GM19025 (cell line): ENCODE data around the gene NF2.

Experiments
- ATAC-seq: cut with Tn5 transposase; IDR thresholded peaks from one replicate; pipeline ENCODE4 v1.9.1; 2021; ENCODE audit warnings: mild to moderate bottlenecking, low read depth, moderate library complexity; ENCODE audit not compliant: unreplicated experiment

NF2 gene

GRCh38 chr22:29737251-29738117, 134.1 kb downstream of the NF2 start:
- ATAC-seq, result no peak

GRCh38 chr22:29738118-29738815, 134.8 kb downstream of the NF2 start:
- ATAC-seq, result no peak

- ATAC-seq, result no peak
Observed at GRCh38 chr22:29739346-29739875, 136.0 kb downstream of the NF2 start.

- ATAC-seq, result no peak
Observed at GRCh38 chr22:29740216-29740615, 136.8 kb downstream of the NF2 start.

- no peak for ATAC-seq
Observed at GRCh38 chr22:29741926-29742325, 138.5 kb downstream of the NF2 start.

GRCh38 chr22:29742326-29742725, 138.9 kb downstream of the NF2 start:
- ATAC-seq, result no peak

- ATAC-seq, result no peak
Observed at GRCh38 chr22:29744902-29745301, 141.5 kb downstream of the NF2 start.

- ATAC-seq, result no peak
Observed at GRCh38 chr22:29747832-29748231, 144.4 kb downstream of the NF2 start.
